ENCODE measurements around the gene ZNF423. TPM values are rescaled to one million over a fixed set of nuclear protein-coding genes. Genes with fewer than 3 reads are reported as not detected.

Gene ZNF423
- total RNA-seq, 2 experiments from 2014 or later: not detected

GRCh38 chr16:49585143-49585832 lies 270.6 kb downstream of the ZNF423 start:
- Mint-ChIP-seq H3K27me3 (no peaks in the 10 kb centered on the region), H3K27ac (no peak overlapping the region), H3K36me3 (ENCODE audit: low read depth) (no peaks in the 10 kb centered on the region), H3K4me1 (ENCODE audit: low read depth) (no peaks in the 10 kb centered on the region), H3K4me3 (no peak overlapping the region), H3K9me3 (no peaks in the 10 kb centered on the region)
- POLR2A ChIA-PET: no interaction called here
- CTCF ChIA-PET: interaction anchor here (2.6 kb wide), 1 partner anchor 8 kb away, joined by 15 read pairs; no protein-coding TSS in a partner anchor
- TF ChIP-seq CTCF (IDR thresholded peaks at IDR 0.05): no peak
- no peak for DNase-seq
- intact Hi-C loops (cut with micrococcal nuclease): no loop called here
- no peak for ATAC-seq

GRCh38 chr16:49583911-49584310 lies 272.0 kb downstream of the ZNF423 start:
- intact Hi-C loops (cut with micrococcal nuclease): no loop called here
- Mint-ChIP-seq H3K27me3 (no peaks in the 10 kb centered on the region), H3K9me3 (no peaks in the 10 kb centered on the region), H3K27ac (no peak overlapping the region), H3K4me1 (ENCODE audit: low read depth) (no peaks in the 10 kb centered on the region), H3K4me3 (no peak overlapping the region), H3K36me3 (ENCODE audit: low read depth) (no peaks in the 10 kb centered on the region)
- CTCF ChIA-PET: interaction anchor here (1.2 to 2.6 kb wide), 2 partner anchors 9 to 176 kb away, joined by 3 to 15 read pairs; no protein-coding TSS in a partner anchor
- no peak for ATAC-seq
- POLR2A ChIA-PET: no interaction called here
- DNase-seq: no peak
- TF ChIP-seq CTCF (IDR thresholded peaks at IDR 0.05): no peak

GRCh38 chr16:49581630-49582298 lies 274.1 kb downstream of the ZNF423 start:
- H3K4me1 Mint-ChIP-seq (ENCODE audit: low read depth): no peaks in the 10 kb centered on the region
- H3K4me3 Mint-ChIP-seq: no peak overlapping the region
- ChIA-PET CTCF (interaction anchor here (2.3 kb wide), 1 partner anchor 11 kb away, joined by 5 read pairs; no protein-coding TSS in a partner anchor), POLR2A (no interaction called here)
- no peaks in the 10 kb centered on the region for H3K27me3 Mint-ChIP-seq
- ATAC-seq: no peak
- no peaks in the 10 kb centered on the region for H3K9me3 Mint-ChIP-seq
- intact Hi-C loops (cut with micrococcal nuclease): no loop called here
- DNase-seq: no peak
- H3K27ac Mint-ChIP-seq: no peak overlapping the region
- TF ChIP-seq CTCF (IDR thresholded peaks at IDR 0.05): no peak
- no peaks in the 10 kb centered on the region for H3K36me3 Mint-ChIP-seq (ENCODE audit: low read depth)

- ATAC-seq: no peak
- Mint-ChIP-seq H3K4me1 (ENCODE audit: low read depth) (no peaks in the 10 kb centered on the region), H3K9me3 (no peaks in the 10 kb centered on the region), H3K36me3 (ENCODE audit: low read depth) (no peaks in the 10 kb centered on the region), H3K4me3 (no peak overlapping the region), H3K27me3 (no peaks in the 10 kb centered on the region), H3K27ac (no peak overlapping the region)
- DNase-seq: no peak
- intact Hi-C loops (cut with micrococcal nuclease): no loop called here
- ChIA-PET POLR2A (no interaction called here), CTCF (interaction anchor here (2.3 kb wide), 1 partner anchor 12 kb away, joined by 5 read pairs; no protein-coding TSS in a partner anchor)
- no peak for TF ChIP-seq CTCF (IDR thresholded peaks at IDR 0.05)
Observed at GRCh38 chr16:49580751-49581303, 275.1 kb downstream of the ZNF423 start.

All from activated CD8-positive, alpha-beta T cell treated with anti-CD3 and anti-CD28 coated beads for 36 hours (primary cell).